Pancreas (tissue), 10 donors: ENCODE results near the gene BMAL1. TPM values are rescaled to one million over a fixed set of nuclear protein-coding genes. Genes with fewer than 3 reads are reported as not detected.

ENCODE experiments used
- ATAC-seq, 4 donors: fragments of 200-7000 bp; cut with Tn5 transposase; one replicate each; pipeline versions ENCODE4 v1.8.0 to v1.9.1; 2020; ENCODE audit warnings: mild to moderate bottlenecking in 4 of 4, moderate library complexity in 4 of 4
- DNase-seq, 6 donors: peaks; one replicate each; pipeline ENCODE4 v3.0.0-alpha.2; 2020
- FAIRE-seq: peaks from 2 replicates; lab custom pipeline; 2012; peaks lifted over from hg19 to GRCh38; lab: Jason Lieb, UNC
- H3K27ac ChIP-seq, 4 donors: fragments of 200-600 bp; sonication (generic); 1 replicate in 3 of 4; 2 replicates in 1 of 4; pipeline versions ENCODE4 v1.5.0 to v1.8.0; 2020
- H3K27me3 ChIP-seq, 4 donors: fragments of 200-600 bp; one replicate each; pipeline ENCODE4 v1.8.0; 2021
- H3K36me3 ChIP-seq, 3 donors: fragments of 200-600 bp; sonication (generic) in 1 of 3; one replicate each; pipeline versions ENCODE4 v1.5.0 to v1.8.0; 2020 to 2021
- H3K4me1 ChIP-seq, 3 donors: fragments of 200-600 bp; one replicate each; pipeline ENCODE4 v1.8.0; 2021
- H3K4me3 ChIP-seq, 4 donors: fragments of 200-600 bp; sonication (generic) in 2 of 4; one replicate each; pipeline versions ENCODE4 v1.5.0 to v1.8.0; 2020 to 2021
- H3K9me3 ChIP-seq, 4 donors: fragments of 200-600 bp; one replicate each; pipeline ENCODE4 v1.8.0; 2021
- CTCF ChIP-seq, 4 donors: fragments of 200-600 bp; sonication (generic) in 3 of 4; IDR thresholded peaks; one replicate each; pipeline versions ENCODE4 v1.5.0 to v1.8.0; 2021; ENCODE audit warnings: antibody characterized with exemption in 4 of 4
- WGBS, 2 donors: extraction: QIAGEN DNeasy Blood & Tissue Kit; methylation state at CpG; one replicate each; pipeline ENCODE4 v1.1.7; 2013; 5-methylcytosine and 5-hydroxymethylcytosine counted together
- intact Hi-C, 3 donors: fragments of 100-400 bp; cut with DNase I; formaldehyde crosslinking; loops; one replicate each; pipeline versions ENCODE4 v1.11.1 to v1.14.2; 2022
- polyA plus RNA-seq, 2 donors: library from polyadenylated mRNA; stranded (reverse); fragments of 200-250 nt; gene quantifications; one replicate each; pipeline ENCODE4 v1.2.3, GENCODE V29; 2013
- total RNA-seq, 6 donors: library from RNA; stranded (reverse); fragmentation: NEBNext Ultra II Directional in 4 of 6; extraction: Animal tissue kit (Norgen Biotek cat#: 25700) in 4 of 6; gene quantifications; one replicate each; pipeline versions ENCODE4 v1.2.1 to v1.2.4, GENCODE V29; 2021 to 2023
- donor health status: healthy with polysubstance abuse.
- donor health status: DM: no; HTN: no; CAD: no; lungs with moderate emphysema.
- donor health status: DM: no; HTN: no; CAD: no.
- donor health status: control.
- donor health status: control.
- donor health status: Bipolar disorder and iron deficiency.
- donor health status: DM: yes; HTN: yes; CAD: no.
- donor health status: DM: no; HTN: no; CAD: no.
- donor health status: DM: no; HTN: no; CAD: no.
- donor health status: DM: yes; HTN: yes; CAD: no.

BMAL1 gene
- total and polyA plus RNA-seq, 8 donors, result 6.1 to 17.3 (median 12.5) TPM

- Histone ChIP-seq H3K4me3 (no peak overlapping the region), H3K9me3 (no peaks in the 10 kb centered on the region), H3K4me1 (no peaks in the 10 kb centered on the region), H3K27ac (no peak overlapping the region), H3K27me3 (no peaks in the 10 kb centered on the region), H3K36me3 (peaks cover 0 to 53% (median 13%) of the 10 kb centered on the region in 3 donors)
- FAIRE-seq (no peak), ATAC-seq (no peak), DNase-seq (no peak)
- intact Hi-C loops, result no loop called here
- 89 to 90% methylated on average over 9 of the region's 9 CpGs for WGBS, 2 donors
- no peak for TF ChIP-seq CTCF (IDR thresholded peaks at IDR 0.05)
These were observed 79.6 kb downstream of the BMAL1 start for GRCh38 chr11:13357232-13357631.

- no peak for TF ChIP-seq CTCF (IDR thresholded peaks at IDR 0.05)
- Histone ChIP-seq H3K9me3 (no peaks in the 10 kb centered on the region), H3K36me3 (peaks cover 0 to 53% (median 13%) of the 10 kb centered on the region in 3 donors), H3K27me3 (no peaks in the 10 kb centered on the region), H3K27ac (no peak overlapping the region), H3K4me3 (no peak overlapping the region), H3K4me1 (no peaks in the 10 kb centered on the region)
- WGBS, 2 donors, result 91 to 95% methylated on average over 6 of the region's 6 CpGs
- FAIRE-seq, result no peak
- DNase-seq, result no peak
- ATAC-seq, result no peak
- intact Hi-C loops, result no loop called here
These were observed 81.1 kb downstream of the BMAL1 start for GRCh38 chr11:13358596-13359270.

- intact Hi-C loops, result no loop called here
- FAIRE-seq (no peak), DNase-seq (no peak), ATAC-seq (no peak)
- no peak overlapping the region for H3K4me3 ChIP-seq
- WGBS, 2 donors, result 89 to 97% methylated on average over 9 of the region's 9 CpGs
- no peaks in the 10 kb centered on the region for H3K9me3 ChIP-seq
- peaks cover 0 to 43% (median 13%) of the 10 kb centered on the region in 3 donors for H3K36me3 ChIP-seq
- H3K27ac ChIP-seq, result no peak overlapping the region
- TF ChIP-seq CTCF (IDR thresholded peaks at IDR 0.05), result no peak
- H3K27me3 ChIP-seq, result no peaks in the 10 kb centered on the region
- no peaks in the 10 kb centered on the region for H3K4me1 ChIP-seq
These were observed 85.1 kb downstream of the BMAL1 start for GRCh38 chr11:13362596-13363109.

- WGBS, 2 donors, result 83 to 93% methylated on average over 2 of the region's 2 CpGs
- ATAC-seq, result no peak
- TF ChIP-seq CTCF (IDR thresholded peaks at IDR 0.05), result no peak
These were observed 86.8 kb downstream of the BMAL1 start for GRCh38 chr11:13364388-13364787.

More at GRCh38 chr11:13364388-13364787, 86.8 kb downstream of the BMAL1 start:
- Histone ChIP-seq H3K4me3 (no peak overlapping the region), H3K27me3 (no peaks in the 10 kb centered on the region), H3K9me3 (no peaks in the 10 kb centered on the region), H3K27ac (no peak overlapping the region), H3K36me3 (peaks cover 0 to 42% (median 8%) of the 10 kb centered on the region in 3 donors), H3K4me1 (no peaks in the 10 kb centered on the region)
- DNase-seq, result no peak
- intact Hi-C loops, result no loop called here
- no peak for FAIRE-seq
